Activated CD4-positive, CD25-positive, alpha-beta regulatory T cell (primary cell): Measurements from ENCODE around the gene HS1BP3.

Source experiments
- DNase-seq, 4 experiments: peaks; one replicate each; lab custom pipeline; 2025; lab: John Stamatoyannopoulos, UW

HS1BP3 gene

GRCh38 chr2:20617081-20617575 is 33.8 kb downstream of the HS1BP3 start:
- DNase-seq: no peak

DNA sequence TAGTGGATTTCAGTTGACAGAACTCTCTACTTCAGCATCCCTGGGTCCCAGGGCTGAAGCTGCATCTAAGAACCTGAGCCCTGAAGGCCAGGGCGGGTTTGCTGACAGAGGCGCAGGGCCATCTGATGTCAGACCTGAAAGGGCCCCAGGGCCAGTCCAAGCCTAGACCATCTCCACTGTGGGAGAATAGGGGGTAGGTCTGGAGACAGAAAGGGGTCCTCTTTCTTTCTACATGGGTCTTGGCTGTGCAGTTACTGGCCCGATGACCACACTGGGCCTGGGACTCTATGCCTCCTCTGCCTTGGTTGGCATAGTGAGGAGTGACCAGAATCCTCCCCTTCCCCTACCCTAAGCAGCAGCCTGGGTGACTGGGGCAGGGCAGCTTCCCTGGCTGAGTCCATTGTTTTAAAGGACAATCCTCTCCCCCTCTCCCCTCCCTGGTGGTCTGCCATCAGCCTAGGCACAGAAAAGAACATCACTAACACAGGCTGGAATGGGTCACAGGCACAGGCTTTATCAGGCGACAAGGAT is 34.5 kb downstream of the HS1BP3 start:
- no peak for DNase-seq

DNA sequence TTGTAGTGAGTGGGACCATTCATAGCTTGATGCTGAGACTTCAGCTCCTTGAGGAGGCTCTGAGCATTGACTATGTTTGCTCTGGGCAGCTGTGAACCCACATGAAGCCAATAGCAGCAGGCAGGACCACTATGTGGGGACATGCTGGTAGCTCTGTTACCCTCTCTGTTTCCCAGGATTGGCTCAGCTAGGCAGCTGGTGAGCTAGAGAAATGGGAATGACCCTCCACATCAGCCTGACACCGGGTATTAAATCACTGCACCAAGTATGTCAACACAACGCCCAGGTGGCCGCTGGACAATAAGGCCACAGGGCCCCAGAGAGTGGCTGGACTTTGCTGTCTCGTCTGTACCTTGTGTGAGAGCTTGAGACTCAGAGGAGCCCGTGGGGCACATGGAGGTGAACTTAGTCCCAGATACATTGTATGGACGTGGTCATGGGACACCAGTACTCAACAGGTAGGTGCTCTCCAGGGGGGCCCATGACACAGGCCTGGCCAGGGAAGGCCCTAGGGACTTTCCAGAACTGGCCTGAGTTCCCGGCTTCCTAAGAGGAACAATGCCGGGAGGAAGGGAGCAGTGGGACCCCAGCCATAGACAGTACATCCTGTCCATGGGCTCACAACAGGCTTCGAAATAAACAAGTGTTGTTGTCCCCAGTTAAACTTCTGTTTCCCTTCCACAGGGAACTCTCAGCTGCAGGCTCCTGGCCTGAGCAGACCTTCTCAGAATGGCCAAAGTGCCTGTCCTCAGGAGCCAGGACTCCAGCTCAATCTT is 35.2 kb downstream of the HS1BP3 start:
- DNase-seq: no peak

DNA sequence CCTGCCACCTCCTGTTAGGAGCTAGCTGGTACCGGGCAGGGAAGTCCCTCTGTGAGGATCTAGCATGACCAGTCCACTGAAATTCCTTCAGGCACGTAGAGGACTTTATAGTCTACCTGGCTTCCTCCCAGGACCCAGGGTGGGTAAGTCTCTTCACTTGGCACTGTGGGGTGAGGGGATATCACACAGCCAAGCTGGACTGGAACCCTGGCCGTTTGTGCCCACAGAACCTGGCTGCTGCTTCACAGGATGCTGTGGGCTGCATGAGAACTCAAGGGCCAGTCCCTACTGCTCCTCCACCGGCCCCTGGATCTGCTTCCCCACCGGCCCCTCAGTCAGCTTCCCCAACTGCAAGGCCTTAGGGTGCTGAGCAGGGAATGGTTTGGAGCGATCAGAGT is 35.8 kb downstream of the HS1BP3 start:
- no peak for DNase-seq

GRCh38 chr2:20614201-20615067 is 36.5 kb downstream of the HS1BP3 start:
- no peak for DNase-seq

- no peak for DNase-seq
Measured at GRCh38 chr2:20612925-20613916, 37.7 kb downstream of the HS1BP3 start.

DNA sequence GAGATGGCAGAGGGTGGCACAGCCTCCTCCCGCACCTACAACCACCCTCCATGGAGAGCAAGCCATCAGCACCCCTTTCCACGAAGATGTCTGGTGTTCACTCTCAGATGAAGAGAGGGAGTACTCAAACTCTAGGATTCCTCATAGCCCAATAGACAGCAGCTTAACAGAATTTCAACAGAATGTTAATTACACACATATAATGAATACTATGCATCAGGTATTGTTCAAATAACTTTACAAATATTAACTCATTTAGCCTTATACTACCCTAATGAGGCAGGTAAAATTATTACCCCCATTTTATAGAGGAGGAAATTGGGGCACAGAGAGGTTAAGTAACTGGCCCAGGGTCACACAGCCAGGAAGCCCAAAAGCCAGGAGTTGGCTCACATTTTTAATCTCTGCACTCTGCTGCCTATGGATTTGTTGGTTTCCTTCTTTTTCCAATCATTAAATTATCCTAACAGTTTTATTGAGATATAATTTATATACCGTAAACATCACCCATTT is 39.0 kb downstream of the HS1BP3 start:
- DNase-seq: no peak

- DNase-seq: no peak
Measured at GRCh38 chr2:20611077-20611843, 39.6 kb downstream of the HS1BP3 start.

DNA sequence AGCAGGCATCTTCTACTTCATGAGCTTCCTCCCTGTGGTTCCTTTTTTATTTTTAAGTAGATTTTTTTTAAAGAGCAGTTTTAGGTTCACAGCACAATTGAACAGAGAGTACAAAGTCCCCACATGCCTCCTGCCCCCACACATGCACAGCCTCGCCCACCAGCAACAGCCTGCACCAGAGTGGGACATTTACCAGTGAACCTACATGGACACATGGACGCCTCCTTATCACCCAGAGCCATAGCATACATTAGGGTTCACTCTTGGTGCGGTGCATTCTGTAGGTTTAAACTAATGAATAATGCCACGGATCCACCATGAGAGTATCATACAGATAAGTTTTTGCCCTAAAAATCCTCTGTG is 40.9 kb downstream of the HS1BP3 start:
- DNase-seq: no peak

- no peak for DNase-seq
Measured at GRCh38 chr2:20609349-20609994, 41.4 kb downstream of the HS1BP3 start.

DNA sequence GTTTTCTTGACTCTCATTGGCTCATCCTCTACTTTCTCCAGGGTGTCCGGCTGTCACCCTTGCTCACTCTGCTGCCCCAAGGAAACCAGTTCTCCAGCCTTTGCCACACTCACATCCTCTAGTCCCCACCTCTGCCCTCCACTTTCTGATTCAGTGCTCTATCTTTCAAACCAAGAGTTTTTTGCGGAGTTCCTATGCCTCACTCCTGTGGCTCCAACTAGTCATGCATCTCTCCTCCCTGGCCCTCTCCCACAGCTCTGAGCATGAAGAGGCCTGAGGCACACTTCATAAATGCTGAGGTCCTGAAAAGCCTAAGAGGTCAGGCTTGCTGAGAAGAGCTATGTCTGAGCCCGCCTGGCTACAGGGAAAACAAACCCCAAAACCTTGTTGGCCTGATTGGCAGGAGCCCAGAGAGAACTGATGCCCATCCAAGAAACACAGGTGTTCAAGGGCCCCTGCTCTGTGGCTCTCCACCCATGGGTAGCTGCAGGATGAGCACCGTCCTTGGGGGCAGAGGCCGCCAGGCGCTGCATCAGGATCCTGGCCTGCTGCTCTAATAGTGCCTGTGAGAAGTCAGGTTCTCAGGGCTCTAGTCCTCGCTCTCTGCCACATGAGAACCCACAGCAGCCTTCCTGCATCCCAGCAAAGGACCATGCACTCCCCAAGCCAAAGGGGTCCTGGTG is 42.1 kb downstream of the HS1BP3 start:
- DNase-seq: no peak

DNA sequence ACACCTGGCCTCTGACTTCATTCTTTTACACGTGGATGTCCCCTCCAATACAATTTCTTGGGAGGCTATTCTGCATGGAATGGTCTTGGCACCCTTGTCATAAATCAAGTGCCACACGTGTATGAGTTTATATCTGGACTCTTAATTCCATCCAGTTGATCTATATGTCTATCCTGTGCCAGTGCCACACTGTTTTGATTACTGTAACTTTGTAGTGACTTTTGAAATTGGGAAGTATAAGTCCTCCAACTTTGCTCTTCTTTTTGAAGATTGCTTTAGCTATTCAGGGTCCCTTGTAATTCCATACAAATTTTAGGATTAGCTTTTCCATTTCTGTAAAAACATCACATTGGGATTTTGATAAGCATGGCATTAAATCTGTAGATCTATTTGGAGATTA is 43.5 kb downstream of the HS1BP3 start:
- no peak for DNase-seq

GRCh38 chr2:20606198-20606597 is 44.7 kb downstream of the HS1BP3 start:
- DNase-seq: no peak

DNA sequence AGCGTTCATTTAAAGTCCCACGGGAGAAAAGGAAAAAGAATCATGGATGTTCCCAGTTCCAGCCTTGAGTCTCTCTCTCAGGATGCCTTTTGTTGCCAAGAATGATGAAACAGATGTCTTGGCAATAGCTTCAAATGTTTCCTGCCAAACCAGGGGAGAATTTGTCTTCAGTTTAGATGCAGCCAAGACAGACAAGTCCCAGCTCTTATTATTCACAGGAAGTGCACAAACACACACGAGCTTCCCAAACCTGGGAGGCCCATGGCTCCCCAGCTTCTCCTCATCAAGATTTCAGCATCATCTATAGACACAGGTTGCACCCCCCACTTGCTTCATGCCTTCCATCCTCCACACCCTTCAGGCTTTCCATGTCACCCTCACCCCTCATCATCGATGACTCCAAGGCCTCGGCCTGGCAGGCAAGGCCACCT is 45.9 kb downstream of the HS1BP3 start:
- no peak for DNase-seq

DNA sequence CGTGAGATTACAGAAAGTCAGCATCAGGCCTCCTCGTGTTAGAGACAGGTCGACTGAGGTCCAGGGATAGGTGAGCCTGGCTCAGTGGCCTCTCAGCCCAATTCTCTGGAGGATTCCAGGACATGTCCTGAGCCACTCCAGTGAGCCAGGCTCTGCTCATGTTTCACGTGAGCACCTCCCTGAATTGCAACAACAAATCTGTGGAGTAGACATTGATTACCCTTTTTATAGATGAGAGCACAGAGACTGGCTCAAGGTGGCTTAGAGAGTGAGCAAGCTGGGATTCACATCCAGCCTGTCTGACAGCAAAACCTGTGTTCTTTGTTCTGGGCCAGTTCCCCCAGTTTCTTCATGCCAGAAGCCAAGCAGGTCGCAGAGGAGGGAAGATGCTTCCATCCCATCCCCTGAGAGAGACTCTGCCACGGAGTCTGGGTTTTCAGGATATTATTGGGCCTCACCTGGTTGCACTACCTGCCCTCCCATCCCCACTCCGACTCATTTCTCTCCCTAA is 46.4 kb downstream of the HS1BP3 start:
- DNase-seq: no peak

DNA sequence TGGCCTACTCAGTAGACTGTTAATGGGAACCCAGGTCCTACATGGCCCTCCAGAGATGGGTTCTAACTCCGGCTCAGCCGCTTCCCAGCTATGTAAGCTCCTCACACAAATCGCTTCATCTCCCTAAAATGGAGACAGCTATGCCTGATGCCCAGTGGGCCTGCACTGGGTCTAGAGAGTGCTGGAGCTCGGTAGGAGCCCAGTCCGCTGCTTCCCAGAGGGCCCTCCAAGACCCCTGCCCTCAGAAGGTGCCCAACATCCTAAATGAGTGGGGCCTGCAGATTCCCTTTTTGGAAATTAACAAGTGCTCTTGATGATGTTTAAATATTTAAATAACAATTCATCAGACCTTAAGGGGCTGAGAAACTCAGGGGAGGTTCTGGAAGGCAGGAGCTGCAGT is 47.1 kb downstream of the HS1BP3 start:
- DNase-seq: no peak

- DNase-seq: no peak
Measured at GRCh38 chr2:20602803-20603202, 48.1 kb downstream of the HS1BP3 start.

DNA sequence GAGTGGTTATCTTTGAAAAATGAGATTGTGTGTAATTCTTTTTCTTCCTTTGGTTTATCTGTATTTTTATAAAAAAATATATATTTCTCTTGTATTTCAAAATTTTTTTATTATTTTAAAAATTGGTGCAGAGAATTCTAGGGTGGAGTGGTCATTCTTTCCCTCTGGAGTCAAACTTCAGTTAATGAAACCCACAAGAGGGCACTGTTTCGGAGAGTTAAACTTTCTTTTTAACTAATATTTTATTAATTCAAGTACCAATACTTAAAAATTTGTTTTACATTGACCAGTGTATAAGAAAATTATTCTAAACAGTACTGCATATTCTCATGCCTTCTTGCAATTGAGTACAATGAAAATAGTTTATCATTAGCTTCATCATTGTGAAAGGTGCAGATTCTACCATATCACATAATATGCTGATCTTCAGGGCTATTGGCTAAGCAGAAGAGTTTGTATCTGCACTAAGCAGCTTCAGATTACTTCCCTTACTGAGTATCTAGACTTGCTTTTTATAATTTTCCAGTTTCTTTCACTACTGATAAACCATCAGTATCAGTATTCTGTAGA is 50.1 kb downstream of the HS1BP3 start:
- DNase-seq: no peak

GRCh38 chr2:20599861-20600461 is 50.9 kb downstream of the HS1BP3 start:
- DNase-seq: no peak
